Cardiac muscle cell (in vitro differentiated cells and primary cell): ENCODE data around the gene R3HCC1L. TPM values are rescaled to one million over a fixed set of nuclear protein-coding genes. Genes with fewer than 3 reads are reported as not detected.
"Not testable (repeated sequence)": the region's sequence is repeated elsewhere in the genome, so short reads cannot be mapped to it uniquely, and the experiment has no call there.

Experiments
- DNase-seq, 2 donors: peaks; one replicate each; pipeline versions ENCODE4 v3.0.0 to v3.0.0-alpha.2; 2010 to 2017; ENCODE audit warnings: low read depth in 1 of 2, low spot score in 1 of 2
- H3K27ac ChIP-seq: fragments of 200-600 bp; sonication (generic); 2 replicates; pipeline ENCODE4 v1.5.1; 2016
- H3K27me3 ChIP-seq: fragments of 200-600 bp; sonication (generic); 2 replicates; pipeline ENCODE4 v1.6.0; 2016; ENCODE audit warnings: control low read depth
- H3K36me3 ChIP-seq: fragments of 200-600 bp; sonication (generic); 2 replicates; pipeline ENCODE4 v1.5.1; 2016; ENCODE audit warnings: control low read depth
- H3K4me1 ChIP-seq: fragments of 200-600 bp; sonication (generic); 2 replicates; pipeline ENCODE4 v1.8.1; 2017; ENCODE audit warnings: low read depth, mild to moderate bottlenecking, mixed run types
- H3K4me3 ChIP-seq: fragments of 200-600 bp; sonication (generic); 2 replicates; pipeline ENCODE4 v1.5.1; 2016; ENCODE audit warnings: mild to moderate bottlenecking
- H3K9me3 ChIP-seq: fragments of 200-600 bp; sonication (generic); 2 replicates; pipeline ENCODE4 v1.5.1; 2017; ENCODE audit warnings: low read depth, mild to moderate bottlenecking, control low read depth
- CTCF ChIP-seq: IDR thresholded peaks from 2 replicates; pipeline ENCODE4 v1.5.1; 2012; ENCODE audit warnings: low read depth, mild to moderate bottlenecking, low read length
- polyA plus RNA-seq: library from polyadenylated mRNA; unstranded; fragments of >200 nt; fragmentation: Nextera tagmentation; extraction: Ambion mirVana; gene quantifications from 2 replicates; pipeline ENCODE4 v1.2.1, GENCODE V29; 2016
- total RNA-seq: library from RNA; depleted of rRNA; stranded (reverse); fragments of >200 nt; gene quantifications from 2 replicates; pipeline ENCODE4 v1.2.3, GENCODE V29; 2016

R3HCC1L gene
- total and polyA plus RNA-seq, 2 experiments from 2014 or later, result 15.8 to 16.9 TPM

GRCh38 chr10:98170249-98171117 is 36.0 kb downstream of the R3HCC1L start:
- peak; percentile 59 to 62 for DNase-seq
- peaks cover 19% of the 10 kb centered on the region for H3K4me1 ChIP-seq
- H3K9me3 ChIP-seq, result no peaks in the 10 kb centered on the region
- no peak overlapping the region for H3K27ac ChIP-seq
- peak; percentile 75 for TF ChIP-seq CTCF
- H3K36me3 ChIP-seq, result no peaks in the 10 kb centered on the region
- H3K4me3 ChIP-seq, result no peak overlapping the region
- H3K27me3 ChIP-seq, result no peaks in the 10 kb centered on the region

- Histone ChIP-seq H3K9me3 (no peaks in the 10 kb centered on the region), H3K4me1 (peaks cover 19% of the 10 kb centered on the region), H3K36me3 (no peaks in the 10 kb centered on the region), H3K27me3 (no peaks in the 10 kb centered on the region), H3K4me3 (no peak overlapping the region), H3K27ac (peak overlapping the region; percentile 48)
- no peak for TF ChIP-seq CTCF
- peak in 1 of 2 donors; percentile 76 for DNase-seq
Measured at GRCh38 chr10:98172073-98172472, 37.6 kb downstream of the R3HCC1L start.

- Histone ChIP-seq H3K4me1 (peaks cover 19% of the 10 kb centered on the region), H3K36me3 (no peaks in the 10 kb centered on the region), H3K9me3 (no peaks in the 10 kb centered on the region), H3K27ac (peak overlapping the region; percentile 48), H3K4me3 (no peak overlapping the region), H3K27me3 (no peaks in the 10 kb centered on the region)
- no peak for DNase-seq
- TF ChIP-seq CTCF, result no peak
Measured at GRCh38 chr10:98172495-98172894, 38.0 kb downstream of the R3HCC1L start.

GRCh38 chr10:98173260-98173659 is 38.8 kb downstream of the R3HCC1L start:
- H3K36me3 ChIP-seq, result no peaks in the 10 kb centered on the region
- no peaks in the 10 kb centered on the region for H3K27me3 ChIP-seq
- DNase-seq, result no peak
- H3K9me3 ChIP-seq, result no peaks in the 10 kb centered on the region
- peaks cover 14% of the 10 kb centered on the region for H3K4me1 ChIP-seq
- no peak overlapping the region for H3K27ac ChIP-seq
- H3K4me3 ChIP-seq, result no peak overlapping the region
- no peak for TF ChIP-seq CTCF

GRCh38 chr10:98182351-98182915 is 48.0 kb downstream of the R3HCC1L start:
- H3K27me3 ChIP-seq, H3K4me1 ChIP-seq, H3K4me3 ChIP-seq, H3K9me3 ChIP-seq, H3K36me3 ChIP-seq, H3K27ac ChIP-seq, DNase-seq: not testable (repeated sequence)

GRCh38 chr10:98186681-98187080 is 52.2 kb downstream of the R3HCC1L start:
- H3K4me3 ChIP-seq, result no peak overlapping the region
- H3K27me3 ChIP-seq, result no peaks in the 10 kb centered on the region
- H3K4me1 ChIP-seq, result no peaks in the 10 kb centered on the region
- peaks cover 3% of the 10 kb centered on the region for H3K36me3 ChIP-seq
- DNase-seq, result no peak
- no peaks in the 10 kb centered on the region for H3K9me3 ChIP-seq
- no peak overlapping the region for H3K27ac ChIP-seq
- no peak for TF ChIP-seq CTCF

- not testable (repeated sequence) for H3K36me3 ChIP-seq, H3K4me3 ChIP-seq, H3K4me1 ChIP-seq, H3K27ac ChIP-seq, DNase-seq, H3K27me3 ChIP-seq, H3K9me3 ChIP-seq
Measured at GRCh38 chr10:98190773-98191172, 56.3 kb downstream of the R3HCC1L start.
